Muscle of arm (tissue), 12 donors: ENCODE measurements around the gene BMPR1A. TPM values are rescaled to one million over a fixed set of nuclear protein-coding genes. Genes with fewer than 3 reads are reported as not detected.
"Not testable (repeated sequence)": the region's sequence is repeated elsewhere in the genome, so short reads cannot be mapped to it uniquely, and the experiment has no call there.

Experiments
- DNase-seq: peaks from one replicate; pipeline ENCODE4 v3.0.0-alpha.2; 2013
- polyA plus RNA-seq, 12 donors: library from polyadenylated mRNA; unstranded; fragments of 120-200 nt; gene quantifications; one replicate each; pipeline ENCODE4 v1.2.1, GENCODE V29; 2013; ENCODE audit not compliant: insufficient read length in 12 of 12

BMPR1A gene
- polyA plus RNA-seq, 12 donors = 16.3 to 65.1 (median 55.2) TPM; not detected in 1

GRCh38 chr10:86937502-86938154 is 181.2 kb downstream of the BMPR1A start:
- DNase-seq = no peak

- no peak for DNase-seq
Observed at GRCh38 chr10:86938260-86938659, 181.8 kb downstream of the BMPR1A start.

GRCh38 chr10:86940076-86940475 is 183.7 kb downstream of the BMPR1A start:
- DNase-seq = not testable (repeated sequence)

- no peak for DNase-seq
Observed at GRCh38 chr10:86940677-86941076, 184.3 kb downstream of the BMPR1A start.

- DNase-seq = no peak
Observed at GRCh38 chr10:86941426-86941825, 185.0 kb downstream of the BMPR1A start.

GRCh38 chr10:86941991-86942421 is 185.6 kb downstream of the BMPR1A start:
- no peak for DNase-seq

- no peak for DNase-seq
Observed at GRCh38 chr10:86942441-86943315, 186.3 kb downstream of the BMPR1A start.

- no peak for DNase-seq
Observed at GRCh38 chr10:86943316-86944030, 187.1 kb downstream of the BMPR1A start.

GRCh38 chr10:86944031-86944419 is 187.6 kb downstream of the BMPR1A start:
- no peak for DNase-seq

- DNase-seq = no peak
Observed at GRCh38 chr10:86944471-86944870, 188.1 kb downstream of the BMPR1A start.

GRCh38 chr10:86944907-86945306 is 188.5 kb downstream of the BMPR1A start:
- DNase-seq = no peak

GRCh38 chr10:86945361-86946212 is 189.2 kb downstream of the BMPR1A start:
- no peak for DNase-seq

- no peak for DNase-seq
Observed at GRCh38 chr10:86946213-86947155, 190.1 kb downstream of the BMPR1A start.

GRCh38 chr10:86947806-86948205 is 191.4 kb downstream of the BMPR1A start:
- DNase-seq = not testable (repeated sequence)

GRCh38 chr10:86950349-86950748 is 193.9 kb downstream of the BMPR1A start:
- no peak for DNase-seq

- no peak for DNase-seq
Observed at GRCh38 chr10:86951184-86951761, 194.9 kb downstream of the BMPR1A start.

- DNase-seq = no peak
Observed at GRCh38 chr10:86952106-86952505, 195.7 kb downstream of the BMPR1A start.

GRCh38 chr10:86952697-86953096 is 196.3 kb downstream of the BMPR1A start:
- DNase-seq = not testable (repeated sequence)

GRCh38 chr10:86953747-86954680 is 197.6 kb downstream of the BMPR1A start:
- no peak for DNase-seq
